ENCODE data around the gene CTSV. TPM values are rescaled to one million over a fixed set of nuclear protein-coding genes. Genes with fewer than 3 reads are reported as not detected.
"Not testable (repeated sequence)": the region's sequence is repeated elsewhere in the genome, so short reads cannot be mapped to it uniquely, and the experiment has no call there.

The CTSV gene
- total RNA-seq, 4 donors from 2014 or later: 0.27 to 1.9 (median 1.2) TPM; not detected in 1

DNA sequence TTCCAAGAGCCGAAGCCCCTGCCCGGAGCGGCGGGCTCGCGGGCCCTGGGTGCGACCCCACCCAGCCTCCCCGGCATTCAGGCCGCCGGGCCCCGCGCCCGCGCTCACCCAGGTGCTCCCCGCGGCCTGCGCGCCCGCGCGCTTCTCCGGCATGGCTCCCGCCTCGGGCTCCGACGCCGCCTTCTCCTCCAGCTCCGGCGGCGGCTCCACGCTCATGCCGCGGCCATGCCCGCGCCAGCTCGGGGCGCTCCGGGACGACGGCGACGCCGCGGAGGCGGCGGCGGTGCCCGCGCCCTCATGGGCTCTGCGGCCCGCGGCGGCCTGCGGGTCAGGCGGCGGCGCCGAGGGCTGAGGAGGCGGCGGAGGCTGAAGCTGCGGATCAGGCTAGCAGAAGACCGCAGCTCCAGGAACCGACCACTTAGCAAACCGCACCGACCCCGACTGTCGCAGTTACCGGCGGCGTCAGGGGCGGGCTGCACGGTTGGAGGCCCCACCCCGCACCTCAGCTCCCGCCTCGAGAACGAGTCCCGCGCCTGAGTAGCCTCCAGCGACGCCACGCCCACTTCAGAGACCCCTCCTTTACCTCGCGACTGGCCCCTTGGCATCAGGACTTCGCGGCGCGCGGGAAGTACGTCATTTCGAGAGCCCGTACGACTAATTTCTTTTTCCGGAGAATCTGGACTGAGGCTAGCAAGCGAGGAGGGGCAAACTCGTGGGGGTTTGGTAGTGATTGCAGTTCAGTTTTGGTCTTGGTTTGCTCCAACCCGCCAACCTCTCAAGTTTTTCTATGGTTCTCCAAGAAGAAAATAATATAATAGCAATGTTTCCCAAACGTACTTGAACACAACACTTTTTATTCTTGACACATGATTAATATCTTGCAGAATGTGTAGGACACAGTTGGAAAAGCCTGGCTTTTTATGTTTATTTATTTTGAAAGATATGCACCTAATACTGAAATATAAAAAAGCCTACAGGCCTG lies 25.5 kb downstream of the CTSV start:
- Histone ChIP-seq H3K27ac (peak overlapping the region; percentile 75 to 90 (median 82)), H3K4me3 (peak overlapping the region; percentile 55 to 79 (median 72))
- not testable (repeated sequence) for H3K36me3 ChIP-seq, H3K9me3 ChIP-seq, H3K27me3 ChIP-seq, H3K4me1 ChIP-seq
- TF ChIP-seq POLR2A (IDR thresholded peaks at IDR 0.05): peak; percentile 50 to 68
- peak; percentile 59 to 87 (median 79) for DNase-seq

DNA sequence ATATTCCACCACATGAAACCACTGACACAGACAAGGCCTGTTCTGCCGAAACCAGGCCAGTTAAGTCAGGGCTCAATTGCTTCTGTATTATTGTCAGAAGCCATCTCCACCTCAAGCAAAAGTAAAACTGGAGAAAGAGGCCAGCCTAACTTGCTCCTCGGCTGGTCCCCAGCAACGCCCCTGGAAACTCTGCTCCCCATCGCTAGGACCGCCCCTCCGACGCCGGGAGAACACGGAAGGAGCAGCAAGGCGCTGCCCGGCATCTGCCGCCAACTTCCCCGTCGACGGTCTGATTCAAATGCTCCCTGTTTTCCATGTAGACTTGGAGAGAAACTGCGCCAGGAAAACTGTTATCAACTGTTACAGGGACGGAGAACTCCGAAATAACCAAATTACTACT lies 26.3 kb downstream of the CTSV start:
- H3K9me3 ChIP-seq: not testable (repeated sequence)

DNA sequence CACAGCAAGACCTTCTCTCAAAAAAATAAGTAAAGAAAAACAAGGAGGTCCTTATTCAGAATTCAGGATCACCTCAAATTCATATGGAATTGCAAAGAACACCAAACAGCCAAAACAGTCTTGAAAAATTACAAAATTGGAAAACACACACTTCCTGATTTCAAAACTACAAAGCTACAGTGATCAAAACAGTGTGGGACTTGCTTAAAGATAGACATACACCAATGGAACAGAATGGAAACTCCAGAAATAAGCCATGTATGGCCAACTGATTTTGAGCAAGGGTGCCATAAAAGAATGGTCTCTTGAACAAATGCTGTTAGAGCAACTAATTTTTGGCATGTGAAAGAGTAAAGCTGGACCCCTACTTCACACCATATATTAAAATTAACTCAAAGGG lies 36.7 kb downstream of the CTSV start:
- H3K4me3 ChIP-seq, H3K36me3 ChIP-seq, H3K9me3 ChIP-seq, DNase-seq, H3K27ac ChIP-seq, H3K27me3 ChIP-seq, H3K4me1 ChIP-seq: not testable (repeated sequence)

More for the DNA sequence above, 26.3 kb downstream of the CTSV start:
- H3K4me1 ChIP-seq, DNase-seq, H3K36me3 ChIP-seq, H3K27me3 ChIP-seq: not testable (repeated sequence)
- Histone ChIP-seq H3K4me3 (peak overlapping the region; percentile 55 to 79 (median 72)), H3K27ac (peak overlapping the region; percentile 75 to 90 (median 82))
- peak; percentile 17 to 20 for TF ChIP-seq POLR2A (IDR thresholded peaks at IDR 0.05)

DNA sequence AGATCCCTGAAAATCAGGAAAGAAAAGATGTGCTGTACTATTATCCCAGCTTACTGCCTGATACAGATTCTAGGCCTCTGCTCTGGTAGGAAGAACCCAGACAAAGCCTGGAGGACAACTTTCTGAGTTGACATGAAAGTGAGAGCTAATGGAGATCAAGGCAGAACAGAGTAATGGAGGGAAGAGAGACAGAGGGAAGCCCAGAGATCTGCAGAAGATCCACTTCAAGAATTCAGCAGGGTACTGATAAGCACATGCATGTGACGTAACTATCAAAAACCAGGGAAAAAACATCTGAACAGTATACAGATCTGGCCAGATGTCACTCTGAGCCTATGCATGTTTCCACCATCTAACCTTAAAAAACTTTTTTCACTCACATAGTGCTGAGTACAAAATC lies 37.6 kb downstream of the CTSV start:
- not testable (repeated sequence) for DNase-seq, H3K4me1 ChIP-seq, H3K27me3 ChIP-seq, H3K9me3 ChIP-seq, H3K4me3 ChIP-seq, H3K27ac ChIP-seq, H3K36me3 ChIP-seq

GRCh38 chr9:97000139-97000787 lies 38.7 kb downstream of the CTSV start:
- H3K36me3 ChIP-seq, H3K9me3 ChIP-seq, H3K27me3 ChIP-seq, H3K4me3 ChIP-seq, H3K4me1 ChIP-seq, H3K27ac ChIP-seq, DNase-seq: not testable (repeated sequence)

GRCh38 chr9:96999733-97000132 lies 39.2 kb downstream of the CTSV start:
- H3K4me1 ChIP-seq, H3K9me3 ChIP-seq, H3K27ac ChIP-seq, DNase-seq, H3K27me3 ChIP-seq, H3K36me3 ChIP-seq, H3K4me3 ChIP-seq: not testable (repeated sequence)

GRCh38 chr9:96997009-96997701 lies 41.8 kb downstream of the CTSV start:
- not testable (repeated sequence) for H3K4me1 ChIP-seq, DNase-seq, H3K9me3 ChIP-seq, H3K4me3 ChIP-seq, H3K36me3 ChIP-seq, H3K27ac ChIP-seq, H3K27me3 ChIP-seq

DNA sequence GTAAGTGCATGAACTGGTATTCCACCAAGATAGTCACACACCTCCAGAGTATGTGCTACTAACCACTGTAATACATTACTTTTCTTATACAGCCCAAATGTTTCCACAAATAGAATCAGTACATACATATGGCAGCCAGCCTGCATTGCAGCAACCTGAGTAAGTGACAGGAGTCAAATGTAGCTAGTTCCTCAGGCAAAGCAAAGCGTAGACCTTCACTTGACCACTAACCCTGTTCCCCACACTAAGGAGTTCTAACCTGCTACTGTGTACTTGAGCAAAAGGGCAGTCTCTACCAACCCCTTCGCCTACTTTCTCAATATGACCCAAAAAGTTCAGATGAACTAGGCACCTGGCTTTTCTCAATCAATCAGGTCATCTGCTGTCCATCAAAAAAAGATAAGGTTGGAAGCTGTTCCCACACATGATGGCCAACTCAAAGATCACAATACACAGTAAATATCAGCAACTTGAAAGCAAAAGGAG lies 44.4 kb downstream of the CTSV start:
- H3K9me3 ChIP-seq, H3K36me3 ChIP-seq, H3K4me3 ChIP-seq, H3K4me1 ChIP-seq, H3K27ac ChIP-seq, DNase-seq, H3K27me3 ChIP-seq: not testable (repeated sequence)

DNA sequence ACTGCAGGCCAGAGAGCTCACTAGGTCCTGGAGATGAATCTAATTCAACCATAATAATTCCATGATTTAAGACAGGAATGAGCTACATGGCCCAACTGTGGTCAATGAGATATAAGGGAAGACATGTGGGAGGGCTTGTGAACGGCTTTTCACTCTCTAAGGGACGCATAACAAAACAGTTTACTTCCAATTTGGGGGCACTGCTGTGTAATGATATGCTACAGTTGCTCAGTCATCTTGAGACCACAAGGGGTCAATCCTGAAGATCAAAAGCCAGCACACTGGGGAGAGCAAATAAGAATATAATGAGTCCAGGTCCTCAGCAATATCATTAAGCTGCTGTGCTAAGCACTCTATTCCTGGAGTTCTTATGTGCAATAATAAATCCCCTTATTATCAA lies 46.6 kb downstream of the CTSV start:
- H3K27me3 ChIP-seq, H3K27ac ChIP-seq, H3K36me3 ChIP-seq, H3K4me1 ChIP-seq, H3K4me3 ChIP-seq, DNase-seq, H3K9me3 ChIP-seq: not testable (repeated sequence)

GRCh38 chr9:96989747-96990318 lies 49.1 kb downstream of the CTSV start:
- not testable (repeated sequence) for H3K9me3 ChIP-seq, DNase-seq, H3K27ac ChIP-seq, H3K4me3 ChIP-seq, H3K4me1 ChIP-seq, H3K27me3 ChIP-seq, H3K36me3 ChIP-seq

GRCh38 chr9:96984887-96985286 lies 54.1 kb downstream of the CTSV start:
- H3K36me3 ChIP-seq, H3K27ac ChIP-seq, H3K4me1 ChIP-seq, H3K27me3 ChIP-seq, H3K9me3 ChIP-seq, H3K4me3 ChIP-seq, DNase-seq: not testable (repeated sequence)

DNA sequence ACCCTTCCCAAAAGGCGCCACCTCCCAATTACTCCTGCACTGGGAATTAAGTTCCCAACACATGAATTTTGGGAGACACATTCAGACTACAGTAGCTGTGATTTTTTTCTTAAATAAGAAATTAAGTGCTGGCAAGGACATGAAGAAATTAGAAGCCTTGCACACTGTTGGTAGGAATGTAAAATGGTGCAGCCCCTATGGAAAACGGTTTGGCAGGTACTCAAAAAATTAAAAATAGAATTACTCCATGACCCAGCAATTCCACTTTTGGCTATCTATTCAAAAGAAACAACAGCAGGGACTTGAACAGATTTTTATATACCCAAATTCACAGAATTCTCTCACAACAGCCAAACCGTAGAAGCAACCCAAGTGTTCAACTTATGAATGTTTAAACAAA lies 54.8 kb downstream of the CTSV start:
- not testable (repeated sequence) for H3K27me3 ChIP-seq, H3K4me3 ChIP-seq, H3K27ac ChIP-seq, H3K4me1 ChIP-seq, H3K9me3 ChIP-seq, DNase-seq, H3K36me3 ChIP-seq

DNA sequence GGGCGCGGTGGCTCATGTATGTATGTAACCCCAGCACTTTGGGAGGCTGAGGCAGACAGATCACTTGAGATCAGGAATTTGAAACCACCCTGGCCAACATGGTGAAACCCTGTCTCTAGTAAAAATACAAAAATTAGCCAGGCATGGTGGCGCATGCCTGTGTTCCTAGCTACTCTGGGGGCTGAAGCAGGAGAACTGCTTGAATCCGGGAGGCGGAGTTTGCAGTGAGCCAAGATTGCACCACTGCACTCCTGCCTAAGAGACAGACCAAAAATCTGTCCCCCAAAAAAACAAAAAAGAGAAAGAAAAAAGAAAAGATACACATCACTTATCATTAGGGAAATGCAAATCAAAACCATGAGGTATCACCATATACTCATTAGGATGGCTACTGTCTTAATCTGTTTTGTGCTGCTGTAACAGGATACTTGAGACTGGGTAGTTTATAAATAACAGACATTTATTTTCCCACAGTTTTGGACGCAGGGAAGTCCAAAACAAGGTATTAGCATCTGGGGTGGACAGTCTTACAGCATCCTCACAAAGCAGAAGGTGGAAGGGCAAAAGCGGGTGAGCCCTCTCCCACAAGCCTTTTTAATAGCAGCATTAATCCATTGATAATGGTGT lies 55.3 kb downstream of the CTSV start:
- H3K27ac ChIP-seq, H3K27me3 ChIP-seq, H3K36me3 ChIP-seq, H3K4me3 ChIP-seq, DNase-seq, H3K4me1 ChIP-seq, H3K9me3 ChIP-seq: not testable (repeated sequence)
